ENCODE data around the gene IGF2BP2. TPM values are rescaled to one million over a fixed set of nuclear protein-coding genes. Genes with fewer than 3 reads are reported as not detected.

The IGF2BP2 gene
- total and polyA plus RNA-seq, 2 of the 13 experiments (the other 11 are each of a cell fraction or from before 2014, with no cell fraction given) = 6.5 to 46.0 TPM

DNA sequence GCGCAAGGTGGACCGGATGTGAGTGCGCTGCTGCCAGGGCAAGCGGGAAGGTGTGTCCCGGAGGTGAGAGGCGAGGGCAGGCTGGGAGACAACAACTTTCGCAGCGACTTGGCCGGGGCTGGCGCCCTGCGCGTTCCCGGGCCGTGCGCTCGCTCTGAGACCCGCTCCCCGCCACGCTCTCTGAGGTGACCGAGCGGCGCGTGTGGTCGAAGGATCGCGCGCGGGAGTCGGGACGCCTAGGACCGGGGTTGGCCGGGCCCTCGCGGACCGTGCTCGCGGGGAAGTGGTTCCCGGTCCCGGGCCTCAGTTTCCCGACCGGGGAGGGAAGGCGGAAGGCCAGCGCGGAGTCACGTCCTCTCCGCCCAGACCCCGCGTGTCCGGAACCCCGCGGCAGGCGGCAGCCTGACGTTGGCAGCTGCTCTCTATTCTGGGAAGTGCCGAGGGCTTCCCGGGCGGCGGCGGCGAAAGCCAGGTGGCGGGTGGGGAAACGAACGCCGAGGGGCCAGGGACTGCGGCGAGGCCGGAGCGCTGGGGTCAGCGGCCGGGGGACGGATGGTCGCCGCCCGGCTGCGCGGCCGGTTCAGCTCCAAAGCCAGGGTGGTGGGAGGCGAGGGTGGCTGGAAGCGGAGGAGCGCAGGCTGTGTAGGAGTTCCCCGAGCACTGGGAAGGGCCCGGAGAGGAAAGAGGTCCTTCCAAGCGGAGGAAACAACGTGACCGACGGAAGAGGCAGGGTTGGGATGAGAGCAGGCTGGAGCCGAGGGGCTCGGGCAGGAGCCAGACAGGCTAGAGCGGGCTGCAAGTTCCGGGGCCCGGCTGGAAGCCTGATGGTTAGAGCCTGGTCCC, 1.0 kb upstream of the IGF2BP2 start (continued):
- peak; percentile 55; the same call in 1 of the 2 replicates for TF ChIP-seq NR1H2 (CRISPR knock-in tag; IDR thresholded peaks at IDR 0.05; ENCODE audit: borderline replicate concordance, low read depth)
- no peak for TF ChIP-seq POLR2AphosphoS2 (IDR thresholded peaks at IDR 0.05; ENCODE audit: low read depth, low read length)
- no peak for TF ChIP-seq TP53 (CRISPR knock-in tag; conservative IDR thresholded peaks at IDR 0.05)
- TF ChIP-seq ZBTB8A (CRISPR knock-in tag; IDR thresholded peaks at IDR 0.05; ENCODE audit: borderline replicate concordance, low read depth) = no peak
- TF ChIP-seq ASH2L (IDR thresholded peaks at IDR 0.05; ENCODE audit: insufficient read length, low read depth, low read length) = peak; percentile 49
- no peak for TF ChIP-seq ZNF335 (CRISPR knock-in tag; IDR thresholded peaks at IDR 0.05)
- no peak for TF ChIP-seq ZEB1 (IDR thresholded peaks at IDR 0.05; ENCODE audit: insufficient replicate concordance, low read depth)
- no peak for TF ChIP-seq ZNF383 (CRISPR knock-in tag; IDR thresholded peaks at IDR 0.05; ENCODE audit: borderline replicate concordance)
- TF ChIP-seq DR1 (CRISPR knock-in tag; IDR thresholded peaks at IDR 0.05) = no peak
- TF ChIP-seq ZNF75D (CRISPR knock-in tag; IDR thresholded peaks at IDR 0.05; ENCODE audit: borderline replicate concordance) = no peak
- no peak for TF ChIP-seq ZFP90 (CRISPR knock-in tag; IDR thresholded peaks at IDR 0.05; ENCODE audit: borderline replicate concordance)
- peak; percentile 25; the same call in 1 of the 2 replicates for TF ChIP-seq KDM2A (CRISPR knock-in tag; IDR thresholded peaks at IDR 0.05; ENCODE audit: borderline replicate concordance, low read depth)
- 0 out of 2 replicates have a peak, but pooled peaks have one; percentile 65 for TF ChIP-seq ZFP82 (CRISPR knock-in tag; IDR thresholded peaks at IDR 0.05; ENCODE audit: borderline replicate concordance)
- TF ChIP-seq FOXM1 (CRISPR knock-in tag; IDR thresholded peaks at IDR 0.05) = no peak
- TF ChIP-seq ZNF777 (CRISPR knock-in tag; IDR thresholded peaks at IDR 0.05) = no peak
- TF ChIP-seq, protein P1, sequence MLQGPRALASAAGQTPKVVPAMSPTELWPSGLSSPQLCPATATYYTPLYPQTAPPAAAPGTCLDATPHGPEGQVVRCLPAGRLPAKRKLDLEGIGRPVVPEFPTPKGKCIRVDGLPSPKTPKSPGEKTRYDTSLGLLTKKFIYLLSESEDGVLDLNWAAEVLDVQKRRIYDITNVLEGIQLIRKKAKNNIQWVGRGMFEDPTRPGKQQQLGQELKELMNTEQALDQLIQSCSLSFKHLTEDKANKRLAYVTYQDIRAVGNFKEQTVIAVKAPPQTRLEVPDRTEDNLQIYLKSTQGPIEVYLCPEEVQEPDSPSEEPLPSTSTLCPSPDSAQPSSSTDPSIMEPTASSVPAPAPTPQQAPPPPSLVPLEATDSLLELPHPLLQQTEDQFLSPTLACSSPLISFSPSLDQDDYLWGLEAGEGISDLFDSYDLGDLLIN (CRISPR knock-in tag; IDR thresholded peaks at IDR 0.05; ENCODE audit: borderline replicate concordance) = 0 out of 2 replicates have a peak, but pooled peaks have one; percentile 35
- no peak for TF ChIP-seq HNRNPH1 (optimal IDR thresholded peaks at IDR 0.05; ENCODE audit: low read depth, low read length)
- TF ChIP-seq GATAD2A (CRISPR knock-in tag; IDR thresholded peaks at IDR 0.05) = no peak; the same call in 1 of the 2 replicates
- TF ChIP-seq REPIN1 (CRISPR knock-in tag; IDR thresholded peaks at IDR 0.05; ENCODE audit: borderline replicate concordance, low read depth) = peak; percentile 60; the same call in 1 of the 2 replicates
- no peak for TF ChIP-seq RARG (CRISPR knock-in tag; IDR thresholded peaks at IDR 0.05; ENCODE audit: low read depth)
- TF ChIP-seq ZKSCAN1 (IDR thresholded peaks at IDR 0.05; ENCODE audit: low read length) = no peak
- peak; percentile 54; the same call in 1 of the 2 replicates for TF ChIP-seq ZNF605 (CRISPR knock-in tag; IDR thresholded peaks at IDR 0.05)
- no peak; the same call in 1 of the 2 replicates for TF ChIP-seq ZNF263 (CRISPR knock-in tag; IDR thresholded peaks at IDR 0.05)
- 0 out of 2 replicates have a peak, but pooled peaks have one; percentile 21 for TF ChIP-seq ZNF572 (CRISPR knock-in tag; IDR thresholded peaks at IDR 0.05)
- peak; percentile 24; the same call in 1 of the 2 replicates for TF ChIP-seq SPEN (CRISPR knock-in tag; IDR thresholded peaks at IDR 0.05; ENCODE audit: low read depth)
- TF ChIP-seq SNAPC2 (CRISPR knock-in tag; IDR thresholded peaks at IDR 0.05) = no peak
- TF ChIP-seq, protein P2, sequence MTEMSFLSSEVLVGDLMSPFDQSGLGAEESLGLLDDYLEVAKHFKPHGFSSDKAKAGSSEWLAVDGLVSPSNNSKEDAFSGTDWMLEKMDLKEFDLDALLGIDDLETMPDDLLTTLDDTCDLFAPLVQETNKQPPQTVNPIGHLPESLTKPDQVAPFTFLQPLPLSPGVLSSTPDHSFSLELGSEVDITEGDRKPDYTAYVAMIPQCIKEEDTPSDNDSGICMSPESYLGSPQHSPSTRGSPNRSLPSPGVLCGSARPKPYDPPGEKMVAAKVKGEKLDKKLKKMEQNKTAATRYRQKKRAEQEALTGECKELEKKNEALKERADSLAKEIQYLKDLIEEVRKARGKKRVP (CRISPR knock-in tag; IDR thresholded peaks at IDR 0.05) = no peak
- TF ChIP-seq, protein P3, sequence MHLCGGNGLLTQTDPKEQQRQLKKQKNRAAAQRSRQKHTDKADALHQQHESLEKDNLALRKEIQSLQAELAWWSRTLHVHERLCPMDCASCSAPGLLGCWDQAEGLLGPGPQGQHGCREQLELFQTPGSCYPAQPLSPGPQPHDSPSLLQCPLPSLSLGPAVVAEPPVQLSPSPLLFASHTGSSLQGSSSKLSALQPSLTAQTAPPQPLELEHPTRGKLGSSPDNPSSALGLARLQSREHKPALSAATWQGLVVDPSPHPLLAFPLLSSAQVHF (CRISPR knock-in tag; IDR thresholded peaks at IDR 0.05) = no peak
